GM23338 (cell line): ENCODE measurements around the gene CUX1.

Experiments
- CREB1 ChIP-seq: fragments of 250-450 bp; sonication (Bioruptor Pico); IDR thresholded peaks from 2 replicates; pipeline ENCODE4 v1.5.0; 2020; ENCODE audit warnings: low read depth, mild to moderate bottlenecking, moderate library complexity
- CTCF ChIP-seq, 2 experiments: fragments of 200-600 bp in 1 of 2; sonication (generic) in 1 of 2; conservative IDR thresholded peaks; 2 replicates each; pipeline versions ENCODE4 v1.5.1 to v1.6.1; 2016 to 2017; ENCODE audit warnings: antibody characterized with exemption in 2 of 2, low read depth in 2 of 2, mild to moderate bottlenecking in 2 of 2, moderate library complexity in 1 of 2
- ETS1 ChIP-seq: IDR thresholded peaks from 2 replicates; pipeline ENCODE4 v1.6.1; 2016; ENCODE audit warnings: antibody characterized with exemption
- EZH2 ChIP-seq: fragments of 200-600 bp; sonication (generic); IDR thresholded peaks from one replicate; pipeline ENCODE4 v1.8.0; 2017; ENCODE audit warnings: antibody characterized with exemption, mild to moderate bottlenecking, low read depth; ENCODE audit not compliant: unreplicated experiment
- EZH2phosphoT487 ChIP-seq: fragments of 200-600 bp; sonication (generic); IDR thresholded peaks from one replicate; pipeline ENCODE4 v1.8.1; 2018; ENCODE audit warnings: antibody characterized with exemption; ENCODE audit not compliant: unreplicated experiment
- NANOG ChIP-seq: IDR thresholded peaks from 2 replicates; pipeline ENCODE4 v1.6.1; 2016; ENCODE audit warnings: antibody characterized with exemption, borderline replicate concordance
- POLR2AphosphoS5 ChIP-seq: IDR thresholded peaks from 2 replicates; pipeline ENCODE4 v1.6.1; 2016; ENCODE audit warnings: antibody characterized with exemption, low read depth
- REST ChIP-seq: IDR thresholded peaks from one replicate; pipeline ENCODE4 v1.6.1; 2018; ENCODE audit warnings: antibody characterized with exemption; ENCODE audit not compliant: unreplicated experiment

DNA sequence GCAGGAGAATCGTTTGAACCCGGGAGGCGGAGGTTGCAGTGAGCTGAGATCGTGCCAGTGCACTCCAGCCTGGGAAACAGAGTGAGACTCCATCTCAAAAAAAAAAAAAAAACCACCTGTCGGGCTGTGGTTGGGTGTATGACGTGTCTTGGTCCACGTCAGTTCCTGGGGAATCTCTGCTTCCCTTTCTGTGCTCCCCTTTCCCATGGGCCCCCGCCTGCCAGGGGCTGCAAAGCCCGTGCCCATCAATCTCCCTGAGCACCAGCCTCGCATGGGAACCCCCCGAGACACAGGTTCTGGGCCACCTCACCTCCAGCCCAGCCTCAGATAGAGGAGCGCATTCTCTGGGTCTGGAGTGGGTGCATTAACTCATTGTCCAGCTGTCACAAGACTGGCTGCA lies 467.0 kb downstream of the CUX1 start:
- TF ChIP-seq NANOG: no peak
- TF ChIP-seq CTCF (conservative IDR thresholded peaks at IDR 0.05; ENCODE audit: low read depth in 2 of 2): no peak
- TF ChIP-seq EZH2: no peak
- no peak for TF ChIP-seq REST
- TF ChIP-seq POLR2AphosphoS5: no peak
- no peak for TF ChIP-seq EZH2phosphoT487
- no peak for TF ChIP-seq ETS1
- TF ChIP-seq CREB1 (CRISPR knock-in tag): no peak
